ENCODE data around the gene POMC.
A peak's percentile ranks its signal among the peaks of the same experiment; 100 is the strongest.
"Not testable (repeated sequence)": the region's sequence is repeated elsewhere in the genome, so short reads cannot be mapped to it uniquely, and the experiment has no call there.

Gene POMC

GRCh38 chr2:25131567-25132298 is 36.6 kb downstream of the POMC start:
- DNase-seq: peak; percentile 35

- DNase-seq: no peak
These were observed 37.2 kb downstream of the POMC start for GRCh38 chr2:25131253-25131566.

GRCh38 chr2:25129901-25130520 is 38.4 kb downstream of the POMC start:
- no peak for DNase-seq

- no peak for DNase-seq
These were observed 40.7 kb downstream of the POMC start for GRCh38 chr2:25127646-25128045.

GRCh38 chr2:25127071-25127470 is 41.3 kb downstream of the POMC start:
- not testable (repeated sequence) for DNase-seq

GRCh38 chr2:25125976-25126375 is 42.4 kb downstream of the POMC start:
- DNase-seq: no peak

- no peak for DNase-seq
These were observed 43.2 kb downstream of the POMC start for GRCh38 chr2:25125189-25125588.

- no peak for DNase-seq
These were observed 44.7 kb downstream of the POMC start for GRCh38 chr2:25123682-25124081.

- DNase-seq: no peak
These were observed 46.0 kb downstream of the POMC start for GRCh38 chr2:25122367-25122766.

GRCh38 chr2:25119263-25119662 is 49.1 kb downstream of the POMC start:
- DNase-seq: no peak

GRCh38 chr2:25116956-25117355 is 51.4 kb downstream of the POMC start:
- no peak for DNase-seq

- no peak for DNase-seq
These were observed 52.5 kb downstream of the POMC start for GRCh38 chr2:25115902-25116301.

- no peak for DNase-seq
These were observed 53.0 kb downstream of the POMC start for GRCh38 chr2:25115249-25115883.

GRCh38 chr2:25112113-25112512 is 56.3 kb downstream of the POMC start:
- DNase-seq: no peak
